Jurkat, Clone E6-1 (cell line): Measurements from ENCODE around the gene USP48.
"Not testable (repeated sequence)": the region's sequence is repeated elsewhere in the genome, so short reads cannot be mapped to it uniquely, and the experiment has no call there.

Experiments used
- DNase-seq: peaks from one replicate; pipeline ENCODE4 v3.0.0-alpha.2; 2011; ENCODE audit warnings: low read depth, low spot score
- H3K4me3 ChIP-seq: 2 replicates; pipeline ENCODE4 v1.5.1; 2011; ENCODE audit warnings: mild to moderate bottlenecking, low read length, control low read depth, moderate library complexity

USP48 gene

GRCh38 chr1:21818656-21819055, 35.7 kb upstream of the USP48 start:
- H3K4me3 ChIP-seq: no peak overlapping the region
- peak; percentile 32 for DNase-seq

- no peak for DNase-seq
- H3K4me3 ChIP-seq: no peak overlapping the region
Measured at GRCh38 chr1:21816602-21817302, 33.8 kb upstream of the USP48 start.

GRCh38 chr1:21815724-21816321, 32.9 kb upstream of the USP48 start:
- no peak overlapping the region for H3K4me3 ChIP-seq
- no peak for DNase-seq

- no peak for DNase-seq
- peak overlapping the region; percentile 54 for H3K4me3 ChIP-seq
Measured at GRCh38 chr1:21814981-21815582, 32.1 kb upstream of the USP48 start.

- peak overlapping the region; percentile 54 for H3K4me3 ChIP-seq
- DNase-seq: peak; percentile 23
Measured at GRCh38 chr1:21814241-21814918, 31.4 kb upstream of the USP48 start.

- DNase-seq: no peak
- no peak overlapping the region for H3K4me3 ChIP-seq
Measured at GRCh38 chr1:21813542-21813941, 30.6 kb upstream of the USP48 start.

GRCh38 chr1:21811875-21812305, 28.9 kb upstream of the USP48 start, which contains the start of gene LDLRAD2:
TSS of gene LDLRAD2 (plus strand) at chr1:21812265. CDS start at chr1:21812452, 187 bp downstream.
- no peak within 1 kb of the TSS for H3K4me3 ChIP-seq
- no peak for DNase-seq

GRCh38 chr1:21804536-21804935, 21.6 kb upstream of the USP48 start:
- no peak for DNase-seq
- no peak overlapping the region for H3K4me3 ChIP-seq

GRCh38 chr1:21801100-21801499, 18.2 kb upstream of the USP48 start:
- DNase-seq: no peak
- H3K4me3 ChIP-seq: no peak overlapping the region

- H3K4me3 ChIP-seq: no peak overlapping the region
- no peak for DNase-seq
Measured at GRCh38 chr1:21799730-21800129, 16.8 kb upstream of the USP48 start.

GRCh38 chr1:21795075-21795474, 12.1 kb upstream of the USP48 start:
- no peak for DNase-seq
- H3K4me3 ChIP-seq: no peak overlapping the region

GRCh38 chr1:21794656-21795055, 11.7 kb upstream of the USP48 start:
- no peak overlapping the region for H3K4me3 ChIP-seq
- no peak for DNase-seq

- DNase-seq: no peak
- no peak overlapping the region for H3K4me3 ChIP-seq
Measured at GRCh38 chr1:21793104-21793503, 10.2 kb upstream of the USP48 start.

- no peak for DNase-seq
- H3K4me3 ChIP-seq: no peak overlapping the region
Measured at GRCh38 chr1:21786640-21787039, 3.7 kb upstream of the USP48 start.

GRCh38 chr1:21785764-21786163, 2.8 kb upstream of the USP48 start:
- DNase-seq, H3K4me3 ChIP-seq: not testable (repeated sequence)

- peak; percentile 94 for DNase-seq
- peak overlapping the region; percentile 95 for H3K4me3 ChIP-seq
Measured at GRCh38 chr1:21783679-21784603, 992 bp upstream of the USP48 start.

GRCh38 chr1:21782349-21782867, 541 bp downstream of the USP48 start:
- DNase-seq: peak; percentile 28
- H3K4me3 ChIP-seq: peak overlapping the region; percentile 95

GRCh38 chr1:21781815-21782348, 1.1 kb downstream of the USP48 start:
- H3K4me3 ChIP-seq: peak overlapping the region; percentile 95
- DNase-seq: no peak
